ENCODE data around the gene FXN.

The FXN gene

GRCh38 chr9:69070201-69070600, 34.6 kb downstream of the FXN start:
- Histone ChIP-seq H3K36me3 (ENCODE audit: control insufficient read depth, insufficient read depth, low read length) (peaks cover 60% of the 10 kb centered on the region), H3K4me3 (ENCODE audit: low read depth, low read length) (no peak overlapping the region), H3K4me1 (ENCODE audit: control insufficient read depth, insufficient read depth, low read length) (peaks cover 13% of the 10 kb centered on the region), H3K9ac (ENCODE audit: low read depth, low read length) (no peak overlapping the region), H3K9me3 (ENCODE audit: control insufficient read depth, insufficient read depth, low read length) (no peaks in the 10 kb centered on the region), H3K27me3 (ENCODE audit: control insufficient read depth, insufficient read depth, low read length) (no peaks in the 10 kb centered on the region), H3K27ac (ENCODE audit: low read depth, low read length) (no peak overlapping the region)

GRCh38 chr9:69071059-69071458, 35.5 kb downstream of the FXN start:
- peaks cover 5% of the 10 kb centered on the region for H3K4me1 ChIP-seq (ENCODE audit: control insufficient read depth, insufficient read depth, low read length)
- H3K27me3 ChIP-seq (ENCODE audit: control insufficient read depth, insufficient read depth, low read length): no peaks in the 10 kb centered on the region
- no peak overlapping the region for H3K4me3 ChIP-seq (ENCODE audit: low read depth, low read length)
- no peak overlapping the region for H3K9ac ChIP-seq (ENCODE audit: low read depth, low read length)
- H3K36me3 ChIP-seq (ENCODE audit: control insufficient read depth, insufficient read depth, low read length): peaks cover 52% of the 10 kb centered on the region
- H3K27ac ChIP-seq (ENCODE audit: low read depth, low read length): no peak overlapping the region
- H3K9me3 ChIP-seq (ENCODE audit: control insufficient read depth, insufficient read depth, low read length): no peaks in the 10 kb centered on the region

GRCh38 chr9:69073103-69073502, 37.6 kb downstream of the FXN start:
- H3K27ac ChIP-seq (ENCODE audit: low read depth, low read length): no peak overlapping the region
- no peaks in the 10 kb centered on the region for H3K9me3 ChIP-seq (ENCODE audit: control insufficient read depth, insufficient read depth, low read length)
- no peak overlapping the region for H3K9ac ChIP-seq (ENCODE audit: low read depth, low read length)
- H3K36me3 ChIP-seq (ENCODE audit: control insufficient read depth, insufficient read depth, low read length): peaks cover 34% of the 10 kb centered on the region
- H3K27me3 ChIP-seq (ENCODE audit: control insufficient read depth, insufficient read depth, low read length): no peaks in the 10 kb centered on the region
- no peaks in the 10 kb centered on the region for H3K4me1 ChIP-seq (ENCODE audit: control insufficient read depth, insufficient read depth, low read length)
- no peak overlapping the region for H3K4me3 ChIP-seq (ENCODE audit: low read depth, low read length)

GRCh38 chr9:69074801-69075200, 39.2 kb downstream of the FXN start:
- Histone ChIP-seq H3K4me1 (ENCODE audit: control insufficient read depth, insufficient read depth, low read length) (no peaks in the 10 kb centered on the region), H3K36me3 (ENCODE audit: control insufficient read depth, insufficient read depth, low read length) (peaks cover 23% of the 10 kb centered on the region), H3K27me3 (ENCODE audit: control insufficient read depth, insufficient read depth, low read length) (no peaks in the 10 kb centered on the region), H3K9ac (ENCODE audit: low read depth, low read length) (no peak overlapping the region), H3K27ac (ENCODE audit: low read depth, low read length) (no peak overlapping the region), H3K4me3 (ENCODE audit: low read depth, low read length) (no peak overlapping the region), H3K9me3 (ENCODE audit: control insufficient read depth, insufficient read depth, low read length) (no peaks in the 10 kb centered on the region)

GRCh38 chr9:69076550-69076949, 41.0 kb downstream of the FXN start:
- Histone ChIP-seq H3K4me3 (ENCODE audit: low read depth, low read length) (no peak overlapping the region), H3K27ac (ENCODE audit: low read depth, low read length) (no peak overlapping the region), H3K36me3 (ENCODE audit: control insufficient read depth, insufficient read depth, low read length) (peaks cover 20% of the 10 kb centered on the region), H3K9me3 (ENCODE audit: control insufficient read depth, insufficient read depth, low read length) (no peaks in the 10 kb centered on the region), H3K27me3 (ENCODE audit: control insufficient read depth, insufficient read depth, low read length) (no peaks in the 10 kb centered on the region), H3K9ac (ENCODE audit: low read depth, low read length) (no peak overlapping the region), H3K4me1 (ENCODE audit: control insufficient read depth, insufficient read depth, low read length) (no peaks in the 10 kb centered on the region)

- Histone ChIP-seq H3K9ac (ENCODE audit: low read depth, low read length) (no peak overlapping the region), H3K27me3 (ENCODE audit: control insufficient read depth, insufficient read depth, low read length) (no peaks in the 10 kb centered on the region), H3K27ac (ENCODE audit: low read depth, low read length) (no peak overlapping the region), H3K4me1 (ENCODE audit: control insufficient read depth, insufficient read depth, low read length) (no peaks in the 10 kb centered on the region), H3K36me3 (ENCODE audit: control insufficient read depth, insufficient read depth, low read length) (peaks cover 4% of the 10 kb centered on the region; the same call in 1 of the 2 replicates), H3K4me3 (ENCODE audit: low read depth, low read length) (no peak overlapping the region), H3K9me3 (ENCODE audit: control insufficient read depth, insufficient read depth, low read length) (no peaks in the 10 kb centered on the region)
Observed at GRCh38 chr9:69078069-69078468, 42.5 kb downstream of the FXN start.

- no peaks in the 10 kb centered on the region for H3K4me1 ChIP-seq (ENCODE audit: control insufficient read depth, insufficient read depth, low read length)
- no peak overlapping the region for H3K27ac ChIP-seq (ENCODE audit: low read depth, low read length)
- no peaks in the 10 kb centered on the region for H3K27me3 ChIP-seq (ENCODE audit: control insufficient read depth, insufficient read depth, low read length)
- H3K9me3 ChIP-seq (ENCODE audit: control insufficient read depth, insufficient read depth, low read length): no peaks in the 10 kb centered on the region
- H3K9ac ChIP-seq (ENCODE audit: low read depth, low read length): no peak overlapping the region
- H3K36me3 ChIP-seq (ENCODE audit: control insufficient read depth, insufficient read depth, low read length): no peaks in the 10 kb centered on the region
- no peak overlapping the region for H3K4me3 ChIP-seq (ENCODE audit: low read depth, low read length)
Observed at GRCh38 chr9:69078581-69078980, 43.0 kb downstream of the FXN start.

GRCh38 chr9:69079186-69079585, 43.6 kb downstream of the FXN start:
- H3K27me3 ChIP-seq (ENCODE audit: control insufficient read depth, insufficient read depth, low read length): no peaks in the 10 kb centered on the region

GRCh38 chr9:69081261-69081660, 45.7 kb downstream of the FXN start:
- no peak overlapping the region for H3K4me3 ChIP-seq (ENCODE audit: low read depth, low read length)
- no peaks in the 10 kb centered on the region for H3K4me1 ChIP-seq (ENCODE audit: control insufficient read depth, insufficient read depth, low read length)
- H3K27me3 ChIP-seq (ENCODE audit: control insufficient read depth, insufficient read depth, low read length): no peaks in the 10 kb centered on the region
- H3K27ac ChIP-seq (ENCODE audit: low read depth, low read length): no peak overlapping the region
- H3K9ac ChIP-seq (ENCODE audit: low read depth, low read length): no peak overlapping the region
- H3K9me3 ChIP-seq (ENCODE audit: control insufficient read depth, insufficient read depth, low read length): no peaks in the 10 kb centered on the region
- H3K36me3 ChIP-seq (ENCODE audit: control insufficient read depth, insufficient read depth, low read length): no peaks in the 10 kb centered on the region

More at GRCh38 chr9:69079186-69079585, 43.6 kb downstream of the FXN start:
- no peaks in the 10 kb centered on the region for H3K36me3 ChIP-seq (ENCODE audit: control insufficient read depth, insufficient read depth, low read length)
- H3K9ac ChIP-seq (ENCODE audit: low read depth, low read length): no peak overlapping the region
- H3K27ac ChIP-seq (ENCODE audit: low read depth, low read length): no peak overlapping the region
- H3K4me3 ChIP-seq (ENCODE audit: low read depth, low read length): no peak overlapping the region
- no peaks in the 10 kb centered on the region for H3K9me3 ChIP-seq (ENCODE audit: control insufficient read depth, insufficient read depth, low read length)
- no peaks in the 10 kb centered on the region for H3K4me1 ChIP-seq (ENCODE audit: control insufficient read depth, insufficient read depth, low read length)

GRCh38 chr9:69083321-69083720, 47.8 kb downstream of the FXN start:
- no peaks in the 10 kb centered on the region for H3K36me3 ChIP-seq (ENCODE audit: control insufficient read depth, insufficient read depth, low read length)
- no peak overlapping the region for H3K4me3 ChIP-seq (ENCODE audit: low read depth, low read length)
- H3K4me1 ChIP-seq (ENCODE audit: control insufficient read depth, insufficient read depth, low read length): peaks cover 5% of the 10 kb centered on the region
- no peak overlapping the region for H3K27ac ChIP-seq (ENCODE audit: low read depth, low read length)
- no peaks in the 10 kb centered on the region for H3K9me3 ChIP-seq (ENCODE audit: control insufficient read depth, insufficient read depth, low read length)
- H3K9ac ChIP-seq (ENCODE audit: low read depth, low read length): no peak overlapping the region
- no peaks in the 10 kb centered on the region for H3K27me3 ChIP-seq (ENCODE audit: control insufficient read depth, insufficient read depth, low read length)

- Histone ChIP-seq H3K27ac (ENCODE audit: low read depth, low read length) (no peak overlapping the region), H3K9me3 (ENCODE audit: control insufficient read depth, insufficient read depth, low read length) (no peaks in the 10 kb centered on the region), H3K4me3 (ENCODE audit: low read depth, low read length) (no peak overlapping the region), H3K4me1 (ENCODE audit: control insufficient read depth, insufficient read depth, low read length) (peaks cover 20% of the 10 kb centered on the region), H3K36me3 (ENCODE audit: control insufficient read depth, insufficient read depth, low read length) (no peaks in the 10 kb centered on the region), H3K27me3 (ENCODE audit: control insufficient read depth, insufficient read depth, low read length) (no peaks in the 10 kb centered on the region), H3K9ac (ENCODE audit: low read depth, low read length) (no peak overlapping the region)
Observed at GRCh38 chr9:69085569-69086283, 50.2 kb downstream of the FXN start.

Data from HUES48 (cell line).